ENCODE measurements around the gene SMIM30.
"Not testable (repeated sequence)": the region's sequence is repeated elsewhere in the genome, so short reads cannot be mapped to it uniquely, and the experiment has no call there.

SMIM30 gene

DNA sequence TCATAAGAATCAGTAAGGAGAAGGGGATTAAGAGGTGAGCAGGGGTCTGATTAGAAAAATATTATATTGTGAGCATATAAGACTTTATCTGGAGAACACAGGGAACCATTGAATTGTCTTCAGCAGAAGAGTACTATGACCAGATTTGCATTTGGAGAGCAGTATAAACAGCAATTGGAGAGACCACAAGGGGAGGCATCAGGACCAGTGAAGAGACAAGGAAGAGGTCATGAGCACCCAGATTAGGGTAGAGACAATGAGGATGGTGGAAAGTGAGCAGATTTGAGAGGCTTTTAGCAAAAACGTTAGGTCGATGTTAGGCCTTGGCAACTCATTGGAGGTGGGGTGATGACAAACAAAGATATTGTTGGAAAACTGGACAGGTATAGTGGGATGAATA lies 13.0 kb upstream of the SMIM30 start:
- in situ Hi-C loops (cut with HindIII; ENCODE audit: low sequenced_read_pairs): no loop called here
- no peak for DNase-seq (ENCODE audit: low read depth, low spot score)
- TF ChIP-seq, protein P1, sequence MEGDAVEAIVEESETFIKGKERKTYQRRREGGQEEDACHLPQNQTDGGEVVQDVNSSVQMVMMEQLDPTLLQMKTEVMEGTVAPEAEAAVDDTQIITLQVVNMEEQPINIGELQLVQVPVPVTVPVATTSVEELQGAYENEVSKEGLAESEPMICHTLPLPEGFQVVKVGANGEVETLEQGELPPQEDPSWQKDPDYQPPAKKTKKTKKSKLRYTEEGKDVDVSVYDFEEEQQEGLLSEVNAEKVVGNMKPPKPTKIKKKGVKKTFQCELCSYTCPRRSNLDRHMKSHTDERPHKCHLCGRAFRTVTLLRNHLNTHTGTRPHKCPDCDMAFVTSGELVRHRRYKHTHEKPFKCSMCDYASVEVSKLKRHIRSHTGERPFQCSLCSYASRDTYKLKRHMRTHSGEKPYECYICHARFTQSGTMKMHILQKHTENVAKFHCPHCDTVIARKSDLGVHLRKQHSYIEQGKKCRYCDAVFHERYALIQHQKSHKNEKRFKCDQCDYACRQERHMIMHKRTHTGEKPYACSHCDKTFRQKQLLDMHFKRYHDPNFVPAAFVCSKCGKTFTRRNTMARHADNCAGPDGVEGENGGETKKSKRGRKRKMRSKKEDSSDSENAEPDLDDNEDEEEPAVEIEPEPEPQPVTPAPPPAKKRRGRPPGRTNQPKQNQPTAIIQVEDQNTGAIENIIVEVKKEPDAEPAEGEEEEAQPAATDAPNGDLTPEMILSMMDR (IDR thresholded peaks at IDR 0.05; ENCODE audit: low read depth, low read length): no peak
- H3K4me3 ChIP-seq (ENCODE audit: low read depth, low read length): no peak overlapping the region

GRCh38 chr7:113128031-113128430 lies 9.7 kb upstream of the SMIM30 start:
- TF ChIP-seq, protein P1 (IDR thresholded peaks at IDR 0.05; ENCODE audit: low read depth, low read length): no peak
- DNase-seq (ENCODE audit: low read depth, low spot score): peak; percentile 13
- H3K4me3 ChIP-seq (ENCODE audit: low read depth, low read length): no peak overlapping the region
- in situ Hi-C loops (cut with HindIII; ENCODE audit: low sequenced_read_pairs): no loop called here

DNA sequence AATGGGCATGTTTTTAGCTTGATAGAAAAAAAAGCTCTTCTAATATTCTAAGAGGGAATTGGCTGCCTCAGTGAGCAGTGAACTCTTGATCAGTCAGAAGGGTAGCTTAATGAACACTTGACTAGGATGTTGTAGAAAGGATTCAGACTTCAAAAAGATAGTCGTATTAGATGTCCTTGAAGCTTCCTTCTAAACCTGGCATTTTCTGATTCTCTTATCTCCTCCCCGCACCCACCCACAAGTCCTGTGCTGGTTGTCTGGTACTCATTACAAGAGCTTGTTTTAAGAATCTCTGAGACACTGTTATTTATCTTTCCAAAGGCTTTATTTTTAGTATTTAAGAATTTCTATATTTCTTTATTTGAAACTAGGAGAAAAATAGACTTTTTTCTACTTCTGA lies 7.4 kb upstream of the SMIM30 start:
- TF ChIP-seq, protein P1 (IDR thresholded peaks at IDR 0.05; ENCODE audit: low read depth, low read length): no peak
- no peak overlapping the region for H3K4me3 ChIP-seq (ENCODE audit: low read depth, low read length)
- in situ Hi-C loops (cut with HindIII; ENCODE audit: low sequenced_read_pairs): no loop called here
- no peak for DNase-seq (ENCODE audit: low read depth, low spot score)

DNA sequence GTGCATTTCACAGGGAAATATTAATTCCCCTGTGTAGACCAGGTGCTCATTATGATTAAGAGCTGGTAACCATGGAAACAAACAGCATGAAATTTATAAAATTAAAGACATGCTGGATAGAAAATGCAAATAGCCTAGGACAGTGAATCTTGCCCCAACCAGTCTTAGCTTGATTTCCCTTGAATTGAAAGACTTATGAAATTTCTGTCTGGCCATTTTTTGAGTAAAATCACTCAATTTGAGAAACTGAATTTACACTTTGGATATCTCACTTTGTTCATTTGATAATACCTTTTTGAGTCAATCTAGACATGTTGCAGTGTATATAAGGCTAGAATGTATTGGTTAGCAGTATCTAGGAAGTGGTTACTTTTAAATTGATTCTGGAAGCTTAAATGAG lies 4.4 kb upstream of the SMIM30 start:
- in situ Hi-C loops (cut with HindIII; ENCODE audit: low sequenced_read_pairs): no loop called here
- DNase-seq (ENCODE audit: low read depth, low spot score): no peak
- TF ChIP-seq, protein P1 (IDR thresholded peaks at IDR 0.05; ENCODE audit: low read depth, low read length): no peak
- no peak overlapping the region for H3K4me3 ChIP-seq (ENCODE audit: low read depth, low read length)

GRCh38 chr7:113120647-113121046 lies 2.3 kb upstream of the SMIM30 start:
- TF ChIP-seq, protein P1 (IDR thresholded peaks at IDR 0.05; ENCODE audit: low read depth, low read length): no peak
- DNase-seq (ENCODE audit: low read depth, low spot score): no peak
- in situ Hi-C loops (cut with HindIII; ENCODE audit: low sequenced_read_pairs): no loop called here
- H3K4me3 ChIP-seq (ENCODE audit: low read depth, low read length): no peak overlapping the region

DNA sequence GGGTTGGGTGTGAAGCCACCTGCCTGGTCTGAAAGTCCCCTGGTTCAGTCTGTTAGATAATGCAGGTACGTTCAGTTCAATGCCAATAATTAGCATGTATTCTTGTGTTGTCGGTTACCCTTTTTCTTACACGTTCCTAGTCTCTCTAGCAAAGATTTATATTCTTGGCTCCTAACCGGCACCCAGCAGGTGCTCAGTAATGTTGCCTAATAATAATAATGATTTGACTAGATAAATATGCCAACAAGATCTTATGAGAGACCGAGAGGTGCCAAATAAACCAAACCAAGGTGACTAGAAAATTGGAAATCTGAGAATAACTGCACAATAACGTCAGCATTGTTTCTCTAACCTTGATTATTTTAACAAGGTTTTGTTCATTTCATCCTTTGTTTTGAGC lies 1.1 kb upstream of the SMIM30 start:
- in situ Hi-C loops (cut with HindIII; ENCODE audit: low sequenced_read_pairs): no loop called here
- no peak for DNase-seq (ENCODE audit: low read depth, low spot score)
- TF ChIP-seq, protein P1 (IDR thresholded peaks at IDR 0.05; ENCODE audit: low read depth, low read length): no peak

GRCh38 chr7:113117374-113117774 lies 980 bp downstream of the SMIM30 start:
- DNase-seq (ENCODE audit: low read depth, low spot score); in situ Hi-C loops (cut with HindIII; ENCODE audit: low sequenced_read_pairs): not testable (repeated sequence)
- H3K4me3 ChIP-seq (ENCODE audit: low read depth, low read length): peak overlapping the region; percentile 67

More for the DNA sequence above, 1.1 kb upstream of the SMIM30 start:
- no peak overlapping the region for H3K4me3 ChIP-seq (ENCODE audit: low read depth, low read length)

Data from astrocyte of the spinal cord (primary cell).